PC-9 (cell line): ENCODE measurements around the gene DIPK1B. TPM values are rescaled to one million over a fixed set of nuclear protein-coding genes. Genes with fewer than 3 reads are reported as not detected.
"Not testable (repeated sequence)": the region's sequence is repeated elsewhere in the genome, so short reads cannot be mapped to it uniquely, and the experiment has no call there.

Experiments
- BruUV-seq: library from RNA; stranded (reverse); fragments of 400-500 nt; replicated peaks from 2 replicates; lab custom pipeline; 2021; lab: Mats Ljungman, UMichigan
- CTCF ChIA-PET: fragments of 300-600 bp; sonication (Branson Sonifier 250); formaldehyde crosslinking; loops from one replicate; lab custom pipeline; 2022; ENCODE audit warnings: antibody characterized with exemption; lab: Charles Lee
- POLR2A ChIA-PET: fragments of 300-600 bp; sonication (Branson Sonifier 250); formaldehyde crosslinking; loops from one replicate; lab custom pipeline; 2022; ENCODE audit warnings: antibody characterized with exemption; ENCODE audit not compliant: unreplicated experiment; lab: Charles Lee
- DNase-seq, 2 experiments: peaks; one replicate each; pipeline versions ENCODE4 v3.0.0 to v3.0.0-alpha.2; 2015 to 2022; ENCODE audit warnings: mixed read lengths in 1 of 2
- H2AFZ ChIP-seq: fragments of 200-600 bp; sonication (generic); 2 replicates; pipeline ENCODE4 v1.8.1; 2017; ENCODE audit warnings: antibody characterized with exemption
- H3F3A ChIP-seq: fragments of 200-600 bp; sonication (generic); 2 replicates; pipeline ENCODE4 v1.8.1; 2017; ENCODE audit warnings: antibody characterized with exemption, mild to moderate bottlenecking, low read depth; ENCODE audit not compliant: insufficient read depth
- H3K27ac ChIP-seq: fragments of 200-600 bp; sonication (generic); 2 replicates; pipeline ENCODE4 v1.6.1; 2016; ENCODE audit warnings: mixed run types
- H3K27me3 ChIP-seq: fragments of 200-600 bp; sonication (generic); 2 replicates; pipeline ENCODE4 v1.6.1; 2016; ENCODE audit warnings: low read depth, mixed run types; ENCODE audit not compliant: insufficient read depth
- H3K36me3 ChIP-seq: fragments of 200-600 bp; sonication (generic); 2 replicates; pipeline ENCODE4 v1.6.1; 2016; ENCODE audit warnings: low read depth, mixed run types
- H3K4me1 ChIP-seq: fragments of 200-600 bp; sonication (generic); replicated peaks from 2 replicates; pipeline ENCODE4 v1.6.1; 2016; ENCODE audit warnings: mixed run types; ENCODE audit not compliant: insufficient read depth
- H3K4me2 ChIP-seq: fragments of 200-600 bp; sonication (generic); 2 replicates; pipeline ENCODE4 v1.6.1; 2017; ENCODE audit warnings: mixed run types
- H3K4me3 ChIP-seq: fragments of 200-600 bp; sonication (generic); 2 replicates; pipeline ENCODE4 v1.6.1; 2016; ENCODE audit warnings: mixed run types
- H3K79me2 ChIP-seq: fragments of 200-600 bp; sonication (generic); 2 replicates; pipeline ENCODE4 v1.6.1; 2017; ENCODE audit warnings: low read depth, mixed run types
- H3K9me2 ChIP-seq: fragments of 200-600 bp; sonication (generic); 2 replicates; pipeline ENCODE4 v1.8.1; 2017; ENCODE audit warnings: mild to moderate bottlenecking; ENCODE audit not compliant: insufficient read depth
- H3K9me3 ChIP-seq: fragments of 200-600 bp; sonication (generic); 2 replicates; pipeline ENCODE4 v1.8.1; 2016; ENCODE audit warnings: low read depth; ENCODE audit not compliant: insufficient read depth
- H4K20me1 ChIP-seq: fragments of 200-600 bp; sonication (generic); 2 replicates; pipeline ENCODE4 v1.8.1; 2017; ENCODE audit not compliant: insufficient read depth
- CTCF ChIP-seq: fragments of 200-600 bp; sonication (generic); conservative IDR thresholded peaks from 2 replicates; pipeline ENCODE4 v1.6.1; 2017; ENCODE audit warnings: mixed run types, antibody characterized with exemption, mild to moderate bottlenecking, moderate library complexity
- EZH2 ChIP-seq: fragments of 200-600 bp; sonication (generic); IDR thresholded peaks from 2 replicates; pipeline ENCODE4 v1.8.0; 2017; ENCODE audit warnings: antibody characterized with exemption, low read depth
- intact Hi-C: fragments of 100-400 bp; cut with micrococcal nuclease; formaldehyde crosslinking; loops from one replicate; pipeline ENCODE4 v1.10.0; 2022; ENCODE audit not compliant: unreplicated experiment
- total RNA-seq: library from RNA; stranded (reverse); gene quantifications from 2 replicates; pipeline ENCODE4 v1.2.3, GENCODE V29; 2021

The DIPK1B gene
- total RNA-seq, 1 experiment from 2014 or later = 19.0 TPM

- DNase-seq = no peak
- 0 out of 2 replicates have a peak, but pooled peaks cover 1% of the 10 kb centered on the region for H3F3A ChIP-seq
- H3K27me3 ChIP-seq = peaks cover 11% of the 10 kb centered on the region; the same call in 1 of the 2 replicates
- H3K9me2 ChIP-seq = no peaks in the 10 kb centered on the region
- H3K4me1 ChIP-seq = no peaks in the 10 kb centered on the region
- POLR2A ChIA-PET = no interaction called here
- H3K27ac ChIP-seq = no peak overlapping the region
- no peak for TF ChIP-seq CTCF
- TF ChIP-seq EZH2 = no peak
- no peaks in the 10 kb centered on the region for H4K20me1 ChIP-seq
- BruUV-seq = no TSS peak
- no peaks in the 10 kb centered on the region for H3K9me3 ChIP-seq
- CTCF ChIA-PET = no interaction called here
- no peak overlapping the region for H3K4me2 ChIP-seq
- no peak overlapping the region for H3K4me3 ChIP-seq
- no peaks in the 10 kb centered on the region for H3K79me2 ChIP-seq
- intact Hi-C loops = no loop called here
- no peak overlapping the region for H2AFZ ChIP-seq
- H3K36me3 ChIP-seq = no peaks in the 10 kb centered on the region
Measured at GRCh38 chr9:136760424-136760823, 48.1 kb downstream of the DIPK1B start.

DNA sequence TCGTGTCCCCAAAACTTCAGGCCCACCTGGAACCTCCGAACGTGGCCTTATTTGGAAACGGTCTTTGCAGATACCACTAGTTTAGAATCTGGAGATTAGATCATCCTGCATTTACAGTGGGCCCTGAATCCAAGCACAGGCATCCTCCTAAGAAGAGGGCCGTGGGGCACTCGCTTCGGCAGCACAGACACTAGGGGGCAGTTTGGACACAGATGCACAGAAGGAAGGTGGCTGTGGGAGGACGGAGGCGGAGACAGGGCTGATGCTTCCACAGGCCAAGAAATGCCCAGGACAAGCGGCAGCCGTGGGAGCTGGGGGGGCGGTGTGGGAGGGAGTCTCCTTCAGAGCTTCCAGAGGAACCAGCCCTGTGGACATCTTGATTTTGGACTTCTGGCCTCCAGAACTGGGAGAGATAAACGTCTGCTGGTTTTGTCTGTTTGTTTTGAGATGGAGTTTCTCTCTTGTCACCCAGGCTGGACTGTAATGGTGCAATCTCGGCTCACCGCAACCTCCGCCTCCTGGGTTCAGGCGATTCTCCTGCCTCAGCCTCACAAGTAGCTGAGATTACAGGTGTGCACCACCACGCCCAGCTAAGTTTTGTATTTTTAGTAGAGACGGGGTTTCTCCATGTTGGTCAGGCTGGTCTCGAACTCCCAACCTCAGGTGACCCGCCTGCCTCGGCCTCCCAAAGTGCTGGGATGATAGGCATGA, 48.6 kb downstream of the DIPK1B start:
- H3K4me2 ChIP-seq = peak overlapping the region; percentile 53
- BruUV-seq, CTCF ChIA-PET: not testable (repeated sequence)

DNA sequence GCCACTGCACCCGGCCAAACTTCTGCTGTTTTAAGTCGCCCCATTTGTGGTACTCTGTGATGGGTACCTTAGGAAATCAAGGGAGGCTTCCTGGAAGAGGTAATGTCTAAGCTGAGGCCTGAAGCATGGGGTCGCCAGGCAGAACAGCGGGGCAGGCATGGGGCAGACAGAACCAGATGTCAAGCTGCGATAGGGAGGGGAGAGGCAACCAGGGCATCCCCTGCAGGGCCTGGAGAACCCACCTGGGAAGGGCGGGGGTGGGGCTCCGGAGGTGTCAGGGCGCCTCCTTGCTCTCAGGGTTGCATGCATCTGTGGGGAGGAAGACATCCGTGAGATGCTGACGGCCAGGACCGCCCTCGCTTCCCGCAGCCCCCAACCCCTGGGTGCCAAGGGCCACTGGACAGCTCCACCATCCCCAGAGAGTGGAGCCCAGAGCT, 49.2 kb downstream of the DIPK1B start:
- H3K4me2 ChIP-seq = no peak overlapping the region
- no peak overlapping the region for H2AFZ ChIP-seq
- no peaks in the 10 kb centered on the region for H3K79me2 ChIP-seq
- no peaks in the 10 kb centered on the region for H3K4me1 ChIP-seq
- no peak overlapping the region for H3K27ac ChIP-seq
- no TSS peak for BruUV-seq
- intact Hi-C loops = no loop called here
- no peak overlapping the region for H3K4me3 ChIP-seq
- H4K20me1 ChIP-seq = no peaks in the 10 kb centered on the region
- no peaks in the 10 kb centered on the region for H3K9me2 ChIP-seq
- no peaks in the 10 kb centered on the region for H3K36me3 ChIP-seq
- TF ChIP-seq CTCF (no peak), EZH2 (no peak)
- no peaks in the 10 kb centered on the region for H3K9me3 ChIP-seq
- peaks cover 9% of the 10 kb centered on the region; the same call in 1 of the 2 replicates for H3F3A ChIP-seq
- ChIA-PET CTCF (interaction anchor here (0.6 kb wide), 1 partner anchor 415 kb away, joined by 12 read pairs; no protein-coding TSS in a partner anchor), POLR2A (no interaction called here)
- DNase-seq = no peak
- peaks cover 9% of the 10 kb centered on the region; the same call in 1 of the 2 replicates for H3K27me3 ChIP-seq

More for the DNA sequence above, 48.6 kb downstream of the DIPK1B start:
- H3K27me3 ChIP-seq = peaks cover 11% of the 10 kb centered on the region; the same call in 1 of the 2 replicates
- H3K4me1 ChIP-seq, H4K20me1 ChIP-seq, H3K9me2 ChIP-seq, intact Hi-C loops, H3F3A ChIP-seq, H2AFZ ChIP-seq, H3K27ac ChIP-seq, POLR2A ChIA-PET, H3K79me2 ChIP-seq, H3K9me3 ChIP-seq, H3K36me3 ChIP-seq, H3K4me3 ChIP-seq: not testable (repeated sequence)
- DNase-seq = peak in 1 of 2 experiments; percentile 70
- TF ChIP-seq CTCF = peak; percentile 65
